K562 (cell line): ENCODE measurements around the gene TBC1D5.

Source experiments
- CTCF ChIP-seq, 3 experiments: IDR thresholded peaks in 2 of 3; conservative IDR thresholded peaks in 1 of 3; 2 replicates each; pipeline ENCODE4 v1.5.1; 2011 to 2012; ENCODE audit warnings: low read length in 3 of 3, mild to moderate bottlenecking in 3 of 3, control low read depth in 2 of 3, improper control_type of control experiment in 1 of 3, inconsistent platforms in 1 of 3, low read depth in 1 of 3, mixed read lengths in 1 of 3, moderate library complexity in 1 of 3; ENCODE audit not compliant: insufficient read depth in 2 of 3
- DDX20 ChIP-seq: fragments of 450-650 bp; IDR thresholded peaks from 2 replicates; pipeline ENCODE4 v1.6.1; 2016; ENCODE audit warnings: missing genetic modification characterization, low read depth, mild to moderate bottlenecking, missing compliant biosample characterization, moderate library complexity
- DPF2 ChIP-seq: fragments of 450-650 bp; IDR thresholded peaks from 2 replicates; pipeline ENCODE4 v1.6.1; 2016
- ELF1 ChIP-seq: fragments of 200-800 bp; sonication (Bioruptor generic); IDR thresholded peaks from 2 replicates; pipeline ENCODE4 v1.6.1; 2016; ENCODE audit warnings: missing genetic modification characterization, missing compliant biosample characterization
- ETV6 ChIP-seq, 3 experiments: fragments of 150-350 bp in 1 of 3; sonication (generic) in 1 of 3; formaldehyde crosslinking in 1 of 3; IDR thresholded peaks; 2 replicates each; pipeline versions ENCODE4 v1.6.1 to v1.8.0; 2014 to 2022; ENCODE audit warnings: borderline replicate concordance in 2 of 3, low read depth in 2 of 3, antibody characterized with exemption in 1 of 3, low read length in 1 of 3, mild to moderate bottlenecking in 1 of 3, missing genetic modification reagents in 1 of 3
- KAT7 ChIP-seq: sonication (generic); formaldehyde crosslinking; IDR thresholded peaks from 2 replicates; pipeline ENCODE4 v1.8.0; 2022; ENCODE audit warnings: missing genetic modification reagents, mild to moderate bottlenecking, borderline replicate concordance
- MAX ChIP-seq: sonication (generic); formaldehyde crosslinking; IDR thresholded peaks from 2 replicates; pipeline ENCODE4 v1.9.0; 2022; ENCODE audit warnings: mild to moderate bottlenecking, missing genetic modification reagents
- MYC ChIP-seq, 2 experiments: fragments of 250-450 bp in 1 of 2; sonication (Bioruptor Pico) in 1 of 2; IDR thresholded peaks; 2 replicates each; pipeline versions ENCODE4 v1.5.1 to v1.6.1; 2012 to 2021; ENCODE audit warnings: low read depth in 2 of 2, borderline replicate concordance in 1 of 2, improper control_type of control experiment in 1 of 2, low read length in 1 of 2, mild to moderate bottlenecking in 1 of 2, moderate library complexity in 1 of 2
- POLR2H ChIP-seq: IDR thresholded peaks from 2 replicates; pipeline ENCODE4 v1.6.1; 2016; ENCODE audit warnings: missing genetic modification characterization, low read depth, mild to moderate bottlenecking, control low read depth, missing compliant biosample characterization, moderate library complexity
- ZFX ChIP-seq: sonication (generic); formaldehyde crosslinking; IDR thresholded peaks from 2 replicates; pipeline ENCODE4 v1.8.0; 2022; ENCODE audit warnings: mild to moderate bottlenecking, missing genetic modification reagents, moderate library complexity
- ZNF280A ChIP-seq: fragments of 450-650 bp; IDR thresholded peaks from 2 replicates; pipeline ENCODE4 v1.6.1; 2018; ENCODE audit warnings: mild to moderate bottlenecking, low read depth; ENCODE audit not compliant: partially characterized antibody
- TF ChIP-seq, protein P1 (sequence below): fragments of 200-800 bp; sonication (Bioruptor generic); IDR thresholded peaks from 2 replicates; pipeline ENCODE4 v1.6.1; 2017; ENCODE audit warnings: missing genetic modification characterization, missing compliant biosample characterization
- TF ChIP-seq, protein P2 (sequence below): fragments of 150-350 bp; IDR thresholded peaks from 2 replicates; pipeline ENCODE4 v1.6.1; 2014; ENCODE audit warnings: low read depth, mild to moderate bottlenecking, low read length, borderline replicate concordance

DNA sequence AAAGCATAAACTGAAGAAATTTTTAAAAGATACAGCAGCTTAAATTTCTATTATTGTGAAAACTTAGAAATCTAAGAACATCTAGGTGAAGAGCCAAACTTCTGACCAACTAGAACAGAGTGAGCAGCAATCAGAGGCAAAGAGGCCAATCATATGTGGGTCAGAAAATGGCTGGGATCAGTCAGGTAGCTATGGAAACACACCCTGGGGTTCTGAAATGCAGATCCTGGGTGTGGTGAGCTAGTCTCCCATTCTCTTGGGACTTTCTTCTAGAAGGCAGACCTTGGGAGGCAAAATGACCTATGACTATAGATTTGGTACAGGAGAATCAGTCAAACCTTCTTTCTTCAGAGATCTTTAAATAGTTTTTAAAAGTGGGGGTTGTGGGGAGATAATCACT lies 385.8 kb downstream of the TBC1D5 start:
- TF ChIP-seq CTCF (IDR thresholded peaks at IDR 0.05 in 2 of 3, conservative IDR thresholded peaks at IDR 0.05 in 1 of 3; ENCODE audit: insufficient read depth in 2 of 3, low read depth in 1 of 3, low read length in 3 of 3) (no peak), ETV6 (IDR thresholded peaks at IDR 0.05; ENCODE audit: borderline replicate concordance in 1 of 2, low read depth in 2 of 2, low read length in 1 of 2) (no peak), ETV6 (CRISPR knock-in tag; IDR thresholded peaks at IDR 0.05; ENCODE audit: borderline replicate concordance) (no peak), DDX20 (no peak), MAX (CRISPR knock-in tag) (no peak), KAT7 (CRISPR knock-in tag) (no peak), ELF1 (tag) (no peak), POLR2H (no peak), DPF2 (no peak), ZNF280A (no peak), ZFX (CRISPR knock-in tag) (no peak), MYC (IDR thresholded peaks at IDR 0.05; ENCODE audit: low read depth, low read length) (no peak), MYC (CRISPR knock-in tag; IDR thresholded peaks at IDR 0.05; ENCODE audit: borderline replicate concordance, low read depth) (no peak)
- TF ChIP-seq, protein P1, sequence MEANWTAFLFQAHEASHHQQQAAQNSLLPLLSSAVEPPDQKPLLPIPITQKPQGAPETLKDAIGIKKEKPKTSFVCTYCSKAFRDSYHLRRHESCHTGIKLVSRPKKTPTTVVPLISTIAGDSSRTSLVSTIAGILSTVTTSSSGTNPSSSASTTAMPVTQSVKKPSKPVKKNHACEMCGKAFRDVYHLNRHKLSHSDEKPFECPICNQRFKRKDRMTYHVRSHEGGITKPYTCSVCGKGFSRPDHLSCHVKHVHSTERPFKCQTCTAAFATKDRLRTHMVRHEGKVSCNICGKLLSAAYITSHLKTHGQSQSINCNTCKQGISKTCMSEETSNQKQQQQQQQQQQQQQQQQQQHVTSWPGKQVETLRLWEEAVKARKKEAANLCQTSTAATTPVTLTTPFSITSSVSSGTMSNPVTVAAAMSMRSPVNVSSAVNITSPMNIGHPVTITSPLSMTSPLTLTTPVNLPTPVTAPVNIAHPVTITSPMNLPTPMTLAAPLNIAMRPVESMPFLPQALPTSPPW (CRISPR knock-in tag), result no peak
- TF ChIP-seq, protein P2, sequence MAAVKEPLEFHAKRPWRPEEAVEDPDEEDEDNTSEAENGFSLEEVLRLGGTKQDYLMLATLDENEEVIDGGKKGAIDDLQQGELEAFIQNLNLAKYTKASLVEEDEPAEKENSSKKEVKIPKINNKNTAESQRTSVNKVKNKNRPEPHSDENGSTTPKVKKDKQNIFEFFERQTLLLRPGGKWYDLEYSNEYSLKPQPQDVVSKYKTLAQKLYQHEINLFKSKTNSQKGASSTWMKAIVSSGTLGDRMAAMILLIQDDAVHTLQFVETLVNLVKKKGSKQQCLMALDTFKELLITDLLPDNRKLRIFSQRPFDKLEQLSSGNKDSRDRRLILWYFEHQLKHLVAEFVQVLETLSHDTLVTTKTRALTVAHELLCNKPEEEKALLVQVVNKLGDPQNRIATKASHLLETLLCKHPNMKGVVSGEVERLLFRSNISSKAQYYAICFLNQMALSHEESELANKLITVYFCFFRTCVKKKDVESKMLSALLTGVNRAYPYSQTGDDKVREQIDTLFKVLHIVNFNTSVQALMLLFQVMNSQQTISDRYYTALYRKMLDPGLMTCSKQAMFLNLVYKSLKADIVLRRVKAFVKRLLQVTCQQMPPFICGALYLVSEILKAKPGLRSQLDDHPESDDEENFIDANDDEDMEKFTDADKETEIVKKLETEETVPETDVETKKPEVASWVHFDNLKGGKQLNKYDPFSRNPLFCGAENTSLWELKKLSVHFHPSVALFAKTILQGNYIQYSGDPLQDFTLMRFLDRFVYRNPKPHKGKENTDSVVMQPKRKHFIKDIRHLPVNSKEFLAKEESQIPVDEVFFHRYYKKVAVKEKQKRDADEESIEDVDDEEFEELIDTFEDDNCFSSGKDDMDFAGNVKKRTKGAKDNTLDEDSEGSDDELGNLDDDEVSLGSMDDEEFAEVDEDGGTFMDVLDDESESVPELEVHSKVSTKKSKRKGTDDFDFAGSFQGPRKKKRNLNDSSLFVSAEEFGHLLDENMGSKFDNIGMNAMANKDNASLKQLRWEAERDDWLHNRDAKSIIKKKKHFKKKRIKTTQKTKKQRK, result no peak
